Measurements from ENCODE around the gene PRKAR2B. TPM values are rescaled to one million over a fixed set of nuclear protein-coding genes. Genes with fewer than 3 reads are reported as not detected.

The PRKAR2B gene
- total and polyA plus RNA-seq, 4 donors, result 3.5 to 15.0 (median 5.8) TPM

DNA sequence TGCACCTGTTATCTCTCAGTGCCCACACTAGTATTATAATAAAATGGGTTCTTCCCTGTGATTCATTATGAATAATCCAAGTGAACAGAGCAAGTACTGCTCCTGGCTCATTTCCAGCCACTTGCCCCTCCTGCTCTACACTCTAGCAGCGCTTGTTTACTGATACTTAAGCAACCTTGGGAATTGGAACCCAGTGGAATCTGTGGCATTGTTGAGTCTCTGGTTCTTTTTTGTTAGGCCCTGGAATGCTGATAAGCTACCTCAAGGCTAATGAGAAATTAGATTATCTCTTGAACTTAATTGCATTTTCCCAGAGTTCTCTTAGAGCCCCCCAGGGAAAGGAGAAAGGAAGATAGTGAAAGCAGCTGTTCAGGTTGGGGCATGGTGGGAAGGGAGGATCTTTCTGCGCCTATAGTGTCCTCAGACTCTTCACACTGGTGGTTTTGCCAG, 34.0 kb downstream of the PRKAR2B start:
- peaks cover 0 to 6% (median 3%) of the 10 kb centered on the region in 5 donors for H3K4me1 ChIP-seq (ENCODE audit: control insufficient read depth in 5 of 5, insufficient read depth in 5 of 5, low read length in 5 of 5)
- ATAC-seq (ENCODE audit: insufficient read depth, low FRiP score) (no peak), DNase-seq (peak in 2 of 3 donors; percentile 28 to 64)
- H3K27me3 ChIP-seq (ENCODE audit: control insufficient read depth in 3 of 3, insufficient read depth in 3 of 3, low read length in 2 of 3), result no peaks in the 10 kb centered on the region
- no peak overlapping the region for H3K9ac ChIP-seq (ENCODE audit: insufficient read depth in 1 of 2, low read length in 2 of 2)
- H3K9me3 ChIP-seq (ENCODE audit: control insufficient read depth in 4 of 4, insufficient read depth in 3 of 4, low read length in 3 of 4), result no peaks in the 10 kb centered on the region
- TF ChIP-seq, protein P1, sequence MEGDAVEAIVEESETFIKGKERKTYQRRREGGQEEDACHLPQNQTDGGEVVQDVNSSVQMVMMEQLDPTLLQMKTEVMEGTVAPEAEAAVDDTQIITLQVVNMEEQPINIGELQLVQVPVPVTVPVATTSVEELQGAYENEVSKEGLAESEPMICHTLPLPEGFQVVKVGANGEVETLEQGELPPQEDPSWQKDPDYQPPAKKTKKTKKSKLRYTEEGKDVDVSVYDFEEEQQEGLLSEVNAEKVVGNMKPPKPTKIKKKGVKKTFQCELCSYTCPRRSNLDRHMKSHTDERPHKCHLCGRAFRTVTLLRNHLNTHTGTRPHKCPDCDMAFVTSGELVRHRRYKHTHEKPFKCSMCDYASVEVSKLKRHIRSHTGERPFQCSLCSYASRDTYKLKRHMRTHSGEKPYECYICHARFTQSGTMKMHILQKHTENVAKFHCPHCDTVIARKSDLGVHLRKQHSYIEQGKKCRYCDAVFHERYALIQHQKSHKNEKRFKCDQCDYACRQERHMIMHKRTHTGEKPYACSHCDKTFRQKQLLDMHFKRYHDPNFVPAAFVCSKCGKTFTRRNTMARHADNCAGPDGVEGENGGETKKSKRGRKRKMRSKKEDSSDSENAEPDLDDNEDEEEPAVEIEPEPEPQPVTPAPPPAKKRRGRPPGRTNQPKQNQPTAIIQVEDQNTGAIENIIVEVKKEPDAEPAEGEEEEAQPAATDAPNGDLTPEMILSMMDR (IDR thresholded peaks at IDR 0.05; ENCODE audit: control extremely low read depth, extremely low read depth), result no peak
- WGBS, 2 donors, result 79 to 92% methylated on average over 2 of the region's 2 CpGs
- H3K4me3 ChIP-seq, result no peak overlapping the region
- no peaks in the 10 kb centered on the region for H3K36me3 ChIP-seq (ENCODE audit: control insufficient read depth in 4 of 4, insufficient read depth in 4 of 4, low read length in 4 of 4)
- no peak overlapping the region for H3K27ac ChIP-seq (ENCODE audit: low read depth in 1 of 2, low read length in 1 of 2)

DNA sequence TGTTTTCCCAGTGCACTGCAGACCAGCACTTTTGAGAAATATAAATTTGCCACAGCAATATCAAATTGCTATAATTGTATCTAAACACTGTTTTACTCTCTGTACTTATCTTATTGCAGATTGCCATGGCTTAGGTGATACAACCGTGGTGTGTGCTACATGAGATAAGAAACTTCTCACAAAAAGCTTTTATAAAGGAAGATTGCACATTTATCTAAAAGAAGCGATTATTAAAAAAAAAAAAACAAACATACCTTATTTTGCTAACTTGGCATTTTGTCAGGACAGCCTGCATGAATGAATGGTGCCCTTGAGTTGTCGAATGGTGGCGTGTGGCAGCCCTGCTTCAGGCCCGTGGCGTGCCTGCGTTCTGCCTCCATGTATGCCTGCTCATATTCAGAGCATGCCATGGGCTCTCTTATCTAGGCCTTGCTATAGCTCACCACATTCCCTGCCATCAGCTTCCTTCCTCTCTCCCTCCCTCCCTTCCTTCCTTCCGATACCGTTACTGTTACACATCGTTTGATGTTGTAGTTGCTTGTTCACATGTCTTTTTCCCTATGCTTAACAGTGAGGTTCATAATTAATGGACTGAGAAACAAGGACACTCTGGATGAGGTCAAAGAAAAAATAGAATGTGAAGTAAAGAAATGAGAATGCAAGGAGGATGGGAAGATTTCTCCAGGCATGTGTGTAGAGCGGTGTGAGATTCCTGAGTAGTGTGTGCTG, 34.9 kb downstream of the PRKAR2B start:
- Histone ChIP-seq H3K27ac (ENCODE audit: low read depth in 1 of 2, low read length in 1 of 2) (no peak overlapping the region), H3K27me3 (ENCODE audit: control insufficient read depth in 3 of 3, insufficient read depth in 3 of 3, low read length in 2 of 3) (no peaks in the 10 kb centered on the region), H3K4me3 (no peak overlapping the region), H3K36me3 (ENCODE audit: control insufficient read depth in 4 of 4, insufficient read depth in 4 of 4, low read length in 4 of 4) (no peaks in the 10 kb centered on the region), H3K9me3 (ENCODE audit: control insufficient read depth in 4 of 4, insufficient read depth in 3 of 4, low read length in 3 of 4) (no peaks in the 10 kb centered on the region), H3K4me1 (ENCODE audit: control insufficient read depth in 5 of 5, insufficient read depth in 5 of 5, low read length in 5 of 5) (peaks cover 0 to 6% (median 3%) of the 10 kb centered on the region in 5 donors), H3K9ac (ENCODE audit: insufficient read depth in 1 of 2, low read length in 2 of 2) (no peak overlapping the region)
- TF ChIP-seq, protein P1 (IDR thresholded peaks at IDR 0.05; ENCODE audit: control extremely low read depth, extremely low read depth), result no peak
- WGBS, 2 donors, result 68 to 76% methylated on average over 11 of the region's 11 CpGs
- no peak for DNase-seq
- ATAC-seq (ENCODE audit: insufficient read depth, low FRiP score), result no peak

DNA sequence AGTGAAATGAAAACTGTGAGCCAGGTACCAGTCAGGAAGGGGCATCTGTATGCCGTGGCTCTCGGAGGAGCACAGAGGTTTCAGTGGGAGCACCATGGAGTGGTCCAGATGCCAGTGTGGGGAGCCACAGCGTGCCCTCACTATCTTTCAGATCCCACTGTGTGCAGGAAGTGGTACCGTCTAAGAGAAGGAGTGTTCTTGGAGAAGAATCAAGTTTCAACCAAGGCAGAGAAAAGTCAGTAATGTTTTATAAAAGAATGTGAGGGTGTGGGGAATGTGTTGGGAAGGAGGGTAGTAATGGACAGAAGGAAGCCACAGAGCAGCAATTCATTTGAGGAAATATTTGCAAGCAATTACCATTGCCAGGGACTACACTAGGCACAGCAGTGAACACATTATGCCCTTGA, 35.6 kb downstream of the PRKAR2B start:
- H3K27me3 ChIP-seq (ENCODE audit: control insufficient read depth in 3 of 3, insufficient read depth in 3 of 3, low read length in 2 of 3), result no peaks in the 10 kb centered on the region
- H3K9me3 ChIP-seq (ENCODE audit: control insufficient read depth in 4 of 4, insufficient read depth in 3 of 4, low read length in 3 of 4), result no peaks in the 10 kb centered on the region
- H3K27ac ChIP-seq (ENCODE audit: low read depth in 1 of 2, low read length in 1 of 2), result peak overlapping the region in 1 of 2 donors; percentile 21
- peaks cover 0 to 6% (median 3%) of the 10 kb centered on the region in 5 donors for H3K4me1 ChIP-seq (ENCODE audit: control insufficient read depth in 5 of 5, insufficient read depth in 5 of 5, low read length in 5 of 5)
- TF ChIP-seq, protein P1 (IDR thresholded peaks at IDR 0.05; ENCODE audit: control extremely low read depth, extremely low read depth), result no peak
- H3K36me3 ChIP-seq (ENCODE audit: control insufficient read depth in 4 of 4, insufficient read depth in 4 of 4, low read length in 4 of 4), result no peaks in the 10 kb centered on the region
- no peak overlapping the region for H3K9ac ChIP-seq (ENCODE audit: insufficient read depth in 1 of 2, low read length in 2 of 2)
- ATAC-seq (ENCODE audit: insufficient read depth, low FRiP score) (no peak), DNase-seq (no peak)
- H3K4me3 ChIP-seq, result no peak overlapping the region
- WGBS, 2 donors, result 69 to 77% methylated on average over 4 of the region's 4 CpGs
